ENCODE measurements around the gene KCNF1.

KCNF1 gene, protein sequence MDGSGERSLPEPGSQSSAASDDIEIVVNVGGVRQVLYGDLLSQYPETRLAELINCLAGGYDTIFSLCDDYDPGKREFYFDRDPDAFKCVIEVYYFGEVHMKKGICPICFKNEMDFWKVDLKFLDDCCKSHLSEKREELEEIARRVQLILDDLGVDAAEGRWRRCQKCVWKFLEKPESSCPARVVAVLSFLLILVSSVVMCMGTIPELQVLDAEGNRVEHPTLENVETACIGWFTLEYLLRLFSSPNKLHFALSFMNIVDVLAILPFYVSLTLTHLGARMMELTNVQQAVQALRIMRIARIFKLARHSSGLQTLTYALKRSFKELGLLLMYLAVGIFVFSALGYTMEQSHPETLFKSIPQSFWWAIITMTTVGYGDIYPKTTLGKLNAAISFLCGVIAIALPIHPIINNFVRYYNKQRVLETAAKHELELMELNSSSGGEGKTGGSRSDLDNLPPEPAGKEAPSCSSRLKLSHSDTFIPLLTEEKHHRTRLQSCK

DNA sequence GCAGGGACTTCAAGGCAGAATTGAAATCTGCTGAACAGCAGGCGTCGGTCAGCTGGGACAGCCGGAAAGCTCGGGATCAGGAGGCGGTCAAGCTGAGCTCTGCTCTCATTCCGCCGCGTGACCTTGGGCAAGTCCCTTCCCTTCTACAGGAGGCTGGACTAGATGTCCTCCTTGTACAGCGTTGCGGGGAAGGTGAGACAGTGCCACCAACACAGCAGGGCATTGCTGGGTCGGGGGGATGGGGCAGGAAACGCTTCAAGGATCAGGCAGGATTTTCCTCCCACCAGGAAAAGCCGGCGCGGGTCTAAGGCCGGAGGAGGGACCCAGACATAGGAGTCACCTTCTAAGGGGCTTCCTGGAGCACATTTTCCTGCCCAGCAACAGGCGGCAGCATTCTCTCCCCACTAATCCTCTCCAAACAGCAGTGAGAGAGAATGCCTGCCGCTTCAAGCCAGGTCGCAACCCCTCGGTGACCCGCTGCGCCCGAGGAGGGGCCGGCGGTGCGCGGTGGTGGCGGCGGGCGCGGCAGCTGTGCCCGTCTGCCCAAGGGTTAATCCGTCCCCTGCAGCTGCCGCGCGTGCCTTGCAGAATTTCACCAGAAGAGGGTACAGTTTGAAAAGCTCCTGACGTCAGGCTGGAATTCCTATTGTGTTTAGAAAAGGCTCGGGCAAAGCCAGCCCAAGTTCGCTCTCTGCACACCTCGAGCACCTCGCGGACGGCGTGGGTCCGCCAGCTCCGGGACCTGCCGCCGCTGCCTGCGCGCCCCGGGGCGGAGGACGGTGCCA, at the start of gene KCNF1:
TSS of gene KCNF1 (plus strand) at position 644 of the 785 bp plus-strand sequence. CDS start 493 bp downstream, outside the sequence.
- peak; percentile 28 for DNase-seq

DNA sequence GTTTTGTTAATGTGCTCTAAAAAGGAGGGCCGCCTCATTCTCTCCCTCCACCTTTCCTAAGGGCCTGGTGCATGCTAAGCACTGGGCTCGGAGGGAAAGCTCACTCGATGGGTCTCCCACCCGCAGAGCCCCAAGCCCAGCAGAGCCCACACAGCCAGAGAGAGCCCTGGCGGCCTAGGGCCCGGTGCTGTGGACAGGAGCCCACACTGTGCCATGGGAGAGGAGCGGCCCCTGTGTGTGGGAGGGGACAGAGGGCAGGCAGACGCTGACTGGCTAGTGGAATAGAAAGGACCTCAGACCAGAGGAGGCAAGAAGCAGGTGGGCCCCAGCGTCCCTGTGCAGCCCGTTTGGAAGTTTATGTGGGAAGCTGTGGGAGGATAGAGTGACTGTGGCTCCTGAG, 49.4 kb upstream of the KCNF1 start:
- no peak for DNase-seq

DNA sequence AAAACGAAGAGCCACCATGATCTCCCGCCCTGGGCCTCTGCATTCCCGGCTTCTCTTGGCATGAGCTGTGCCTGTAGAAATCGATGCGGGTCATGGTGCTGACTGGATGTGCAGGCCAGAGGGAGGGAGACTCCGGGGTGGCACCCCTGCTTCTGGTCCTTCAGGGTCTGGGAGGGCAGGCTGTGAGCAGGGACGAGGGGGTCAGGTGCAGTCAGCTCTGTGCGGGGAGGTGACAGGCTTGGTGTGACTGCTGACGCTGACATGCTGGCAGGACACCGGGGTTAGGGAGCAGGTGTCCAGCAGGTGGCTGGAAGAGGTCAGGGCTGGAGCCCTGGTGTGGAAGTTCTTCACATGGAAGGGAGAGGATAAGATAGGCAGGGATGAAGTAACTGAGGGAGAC, 48.7 kb upstream of the KCNF1 start:
- no peak for DNase-seq

DNA sequence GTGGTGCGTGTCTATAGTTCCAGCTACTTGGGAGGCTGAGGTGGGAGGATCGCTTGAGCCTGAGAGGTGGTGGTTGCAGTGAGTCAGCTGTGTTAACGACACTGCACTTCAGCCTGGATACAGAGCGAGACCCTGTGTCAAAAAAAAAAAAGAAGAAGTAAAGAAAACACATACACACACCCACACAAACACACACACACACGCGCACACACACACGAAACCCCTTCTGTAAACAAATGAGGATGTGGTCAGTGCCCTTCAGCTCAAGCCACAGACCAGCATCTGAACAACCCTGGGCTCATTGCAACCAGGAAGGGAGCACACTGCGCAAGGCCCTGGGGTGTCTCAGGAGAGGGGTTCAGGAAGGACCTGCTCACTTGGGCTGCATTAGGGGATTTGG, 47.9 kb upstream of the KCNF1 start:
- no peak for DNase-seq

DNA sequence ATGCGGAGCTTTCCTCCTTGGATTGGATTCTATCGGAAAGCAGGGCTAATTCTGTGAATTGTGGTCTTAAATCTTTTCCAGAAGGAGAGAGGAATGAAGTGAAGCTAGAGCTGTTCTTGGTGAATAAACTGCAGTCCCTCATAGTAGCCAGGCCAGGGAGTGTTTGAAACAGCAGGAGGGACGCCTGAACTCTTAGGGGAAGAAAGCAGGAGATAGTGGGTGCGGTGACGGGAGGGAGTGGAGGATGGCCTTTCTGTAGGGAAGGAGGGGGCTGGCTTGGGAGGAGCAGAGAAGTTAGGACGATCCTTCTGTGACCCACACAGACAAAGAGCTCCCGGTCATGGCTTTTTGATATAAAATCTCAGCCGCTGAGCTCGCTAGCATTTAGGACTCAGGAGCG, 47.5 kb upstream of the KCNF1 start:
- DNase-seq, result no peak

DNA sequence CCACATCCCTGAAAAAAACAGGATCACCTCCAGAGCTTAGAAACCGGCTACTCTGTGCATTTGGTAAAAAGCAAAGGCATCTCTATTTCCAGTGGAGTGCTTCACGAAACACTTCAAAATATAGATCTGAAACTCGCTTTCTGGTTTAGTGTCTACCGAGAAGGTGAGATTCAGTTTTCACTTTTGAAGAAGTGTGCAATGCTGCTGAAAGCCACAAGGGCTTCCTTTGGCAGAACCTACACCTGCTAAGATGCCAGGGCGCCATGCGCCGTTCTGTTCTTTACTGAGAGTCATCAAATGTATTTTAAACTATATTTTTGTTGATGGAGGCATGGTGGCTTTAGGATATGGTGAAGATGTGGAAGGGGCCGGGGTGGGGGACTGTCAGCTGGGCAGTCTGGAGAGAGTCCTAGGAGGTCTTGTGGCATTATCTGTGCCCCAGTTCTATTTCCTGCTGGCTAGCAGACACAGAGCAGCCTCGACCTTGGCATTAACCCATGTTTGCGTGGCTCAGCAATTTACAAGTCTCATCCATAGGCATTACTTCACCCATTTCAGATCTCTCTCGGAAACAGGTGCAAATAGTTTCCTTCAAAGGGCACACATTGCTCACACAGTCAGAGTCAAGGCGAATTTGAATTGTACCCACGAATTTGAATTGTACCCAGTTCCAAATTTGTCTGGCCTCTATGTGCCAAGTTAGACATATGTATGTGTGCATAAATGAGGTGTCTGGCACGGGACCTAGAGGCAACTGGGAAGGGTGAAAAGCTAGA, 46.7 kb upstream of the KCNF1 start:
- no peak for DNase-seq

DNA sequence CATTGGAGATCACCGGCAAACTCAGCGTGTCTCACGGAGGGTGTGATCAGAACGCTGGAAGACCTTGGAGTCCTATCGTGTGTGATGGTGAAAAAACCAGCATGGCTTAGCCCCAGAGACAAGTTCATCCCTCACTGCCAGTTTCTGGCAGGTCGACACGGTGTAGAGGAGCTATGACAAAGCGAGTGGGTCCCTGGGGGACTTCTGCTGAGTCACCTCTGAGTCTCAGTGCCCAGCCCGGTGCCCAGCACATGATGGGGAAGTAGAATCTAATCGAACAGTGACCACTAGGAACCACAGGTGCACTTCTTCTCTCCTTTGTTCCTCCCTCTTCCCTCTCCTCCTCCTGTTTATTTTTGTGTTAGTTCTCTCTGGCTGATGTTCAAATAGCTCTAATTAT, 45.9 kb upstream of the KCNF1 start:
- no peak for DNase-seq

DNA sequence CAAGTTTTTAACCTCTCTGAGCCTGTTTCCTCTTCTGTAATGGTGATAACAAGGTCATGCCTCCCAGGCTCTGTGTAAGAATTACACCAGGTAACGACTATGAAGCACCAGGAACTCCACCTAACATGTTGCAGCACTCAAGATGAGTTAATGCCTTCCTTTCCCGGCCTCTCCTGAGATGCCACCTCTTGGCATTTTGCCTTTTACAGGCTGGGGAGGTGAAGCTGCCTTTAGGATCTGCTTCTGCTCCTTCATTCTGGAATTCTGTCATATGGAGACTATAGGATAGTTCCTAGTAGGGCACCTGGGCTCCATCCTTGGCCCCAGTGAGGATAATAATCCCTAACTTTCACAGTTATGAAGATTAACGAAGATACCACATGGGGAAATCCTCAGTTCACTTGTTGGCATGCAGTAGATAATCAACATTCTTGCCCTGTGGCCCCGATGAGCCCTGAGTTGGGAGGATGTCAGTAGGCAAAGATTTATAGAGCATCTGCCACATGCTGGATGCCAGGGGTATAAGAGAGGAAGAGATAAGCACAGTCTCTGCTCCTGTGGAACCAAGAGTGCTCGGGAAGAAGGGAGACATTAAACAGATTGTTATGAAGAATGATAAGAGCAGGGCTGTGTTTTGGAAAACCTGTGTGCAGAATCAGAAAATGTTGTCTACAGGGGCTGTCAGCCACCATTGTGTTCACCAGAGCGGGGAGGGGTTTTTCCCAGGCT, 43.9 kb upstream of the KCNF1 start:
- DNase-seq, result no peak

DNA sequence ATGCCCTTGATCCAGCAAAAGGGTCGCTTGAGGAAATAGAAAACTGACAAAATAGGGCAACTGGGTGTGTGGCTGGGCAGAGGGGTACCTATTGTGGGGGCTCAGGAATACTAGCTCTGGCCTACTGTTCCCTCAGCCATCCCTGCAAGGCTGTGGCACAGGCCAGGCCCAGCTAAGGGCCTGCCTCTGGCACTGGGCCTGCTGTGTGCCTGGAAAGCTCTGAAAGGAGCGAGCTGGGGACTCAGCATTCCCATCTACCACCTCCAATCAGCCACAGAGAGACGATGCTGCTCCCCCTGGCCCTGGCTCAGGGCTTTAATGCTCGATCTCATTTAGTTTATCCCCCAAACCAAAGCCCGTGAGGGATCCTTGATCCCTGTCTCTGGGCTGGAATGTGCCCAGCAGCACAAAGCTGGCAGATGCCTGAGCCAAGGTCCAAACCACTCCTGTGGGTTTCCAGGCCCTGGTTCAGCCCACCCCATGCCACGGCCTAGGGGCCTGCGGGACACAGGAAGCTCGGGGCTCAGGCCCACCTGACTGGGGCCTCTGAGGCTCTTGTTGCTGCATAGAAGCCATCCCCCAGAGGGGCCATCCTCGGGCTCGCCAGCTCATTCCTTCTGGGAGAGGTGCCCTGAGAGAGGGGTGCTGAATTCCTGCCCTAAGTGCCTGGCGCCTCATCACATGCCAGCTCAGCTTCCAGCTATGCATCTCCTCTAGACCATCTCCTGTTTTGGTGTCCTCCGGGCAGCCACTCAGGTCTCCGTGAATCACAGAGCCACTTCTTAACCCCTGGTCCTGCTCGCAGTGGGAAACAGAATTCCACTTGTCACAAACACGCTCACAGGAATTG, 43.0 kb upstream of the KCNF1 start:
- no peak for DNase-seq

DNA sequence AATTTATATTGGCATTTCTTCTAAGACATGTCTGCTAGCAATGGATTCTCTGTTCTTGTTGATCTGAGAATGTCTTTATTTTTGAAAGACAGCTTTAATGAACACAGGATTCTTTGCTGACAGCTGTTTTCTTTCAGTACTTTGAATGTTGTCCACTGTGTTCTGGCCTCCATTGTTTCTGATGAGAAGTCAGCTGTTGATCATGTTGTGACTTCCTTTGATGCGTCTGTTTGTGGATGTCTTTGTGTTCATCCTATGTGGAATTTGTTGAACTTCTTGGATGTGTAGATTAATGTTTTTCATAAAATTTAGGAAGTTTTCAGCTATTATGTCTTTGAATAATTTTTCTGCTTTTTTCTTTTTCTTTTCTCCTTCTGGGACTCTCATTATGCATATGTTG, 39.8 kb upstream of the KCNF1 start:
- DNase-seq, result no peak

DNA sequence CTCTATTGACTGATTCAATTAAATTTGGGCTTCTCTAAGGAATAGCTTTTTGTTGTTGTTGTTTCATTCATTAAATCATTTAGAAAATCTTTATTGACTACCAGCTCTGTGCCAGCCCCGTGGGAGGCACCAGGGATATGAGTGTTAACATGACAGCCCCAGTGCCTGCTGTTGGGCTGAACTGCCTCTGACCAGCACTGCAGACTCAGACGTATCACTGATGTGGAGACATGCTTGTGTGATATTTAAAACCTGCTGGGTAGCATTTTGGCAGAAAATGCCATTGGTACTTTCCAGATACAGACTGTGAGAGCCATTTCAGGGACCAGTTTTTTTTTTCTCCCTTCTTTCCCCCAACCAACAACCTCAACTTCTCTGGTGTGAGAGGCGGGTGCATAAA, 38.6 kb upstream of the KCNF1 start:
- DNase-seq, result no peak

DNA sequence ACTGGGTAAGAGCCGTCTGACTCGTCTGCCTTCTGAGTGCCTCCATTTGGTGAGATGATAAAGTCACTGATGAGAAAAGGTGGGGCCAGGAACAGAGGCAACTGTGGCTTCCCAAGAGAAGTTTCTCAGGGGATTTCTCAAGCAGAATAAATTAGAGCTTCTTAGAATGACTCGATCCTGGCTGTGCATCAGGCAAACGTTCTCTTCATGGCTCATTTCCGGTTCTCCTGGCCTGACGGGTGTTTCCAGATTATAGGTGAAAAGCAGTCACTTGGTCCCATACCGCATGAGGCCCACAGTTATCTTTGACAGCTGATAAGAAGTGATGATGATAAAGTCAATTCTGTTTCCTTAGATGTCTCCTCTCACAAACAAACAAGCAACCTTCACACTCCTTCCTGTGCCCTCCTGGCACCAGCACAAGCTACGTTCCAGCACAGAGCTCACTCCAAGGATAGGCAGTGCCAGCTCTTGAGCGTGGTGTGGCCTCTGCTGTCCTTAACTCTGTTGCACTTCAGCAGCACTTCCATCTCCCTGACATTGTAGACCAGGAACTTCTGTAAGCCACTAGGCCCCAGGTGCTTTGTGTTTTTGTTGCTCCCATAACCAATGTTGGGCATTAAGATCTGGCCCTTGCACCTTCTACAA, 37.8 kb upstream of the KCNF1 start:
- DNase-seq, result no peak

DNA sequence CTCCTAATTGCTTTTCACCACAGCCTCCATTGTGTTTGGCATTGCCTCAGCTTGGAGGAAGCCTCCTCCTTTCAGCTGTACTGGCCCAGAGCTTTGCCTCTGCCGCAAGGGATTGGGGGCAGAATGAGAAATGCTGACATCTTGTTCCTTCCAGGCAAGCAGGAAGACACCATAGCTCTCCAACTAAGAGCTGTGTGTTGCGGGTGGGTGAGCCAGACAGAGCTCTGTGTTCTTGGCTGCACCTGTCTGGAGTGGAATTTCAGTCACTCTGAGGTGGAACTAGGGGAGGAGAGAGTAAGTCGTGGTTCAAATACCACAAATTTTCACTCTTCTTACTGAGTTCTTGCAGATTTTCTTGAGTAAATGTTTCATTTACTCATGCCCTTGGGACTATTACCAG, 36.6 kb upstream of the KCNF1 start:
- no peak for DNase-seq

DNA sequence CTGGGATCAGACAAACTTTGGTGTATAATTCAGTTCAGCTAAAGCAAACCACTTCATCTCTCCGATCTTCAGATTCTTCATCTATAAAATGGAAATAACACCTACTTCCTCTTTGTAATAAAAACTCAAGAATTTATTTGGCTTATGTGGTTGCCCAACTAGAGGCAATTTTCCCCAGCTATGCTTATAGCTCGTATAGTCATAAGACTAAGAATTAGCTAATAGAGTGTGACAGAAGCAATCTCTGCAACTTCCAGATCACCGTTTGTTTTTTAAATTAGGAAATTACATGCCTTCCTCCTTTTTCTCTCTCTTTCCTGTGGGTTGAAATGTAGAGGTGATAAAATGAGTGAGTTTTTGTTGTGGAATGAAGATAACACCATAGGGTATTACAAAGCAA, 35.3 kb upstream of the KCNF1 start:
- DNase-seq, result no peak

DNA sequence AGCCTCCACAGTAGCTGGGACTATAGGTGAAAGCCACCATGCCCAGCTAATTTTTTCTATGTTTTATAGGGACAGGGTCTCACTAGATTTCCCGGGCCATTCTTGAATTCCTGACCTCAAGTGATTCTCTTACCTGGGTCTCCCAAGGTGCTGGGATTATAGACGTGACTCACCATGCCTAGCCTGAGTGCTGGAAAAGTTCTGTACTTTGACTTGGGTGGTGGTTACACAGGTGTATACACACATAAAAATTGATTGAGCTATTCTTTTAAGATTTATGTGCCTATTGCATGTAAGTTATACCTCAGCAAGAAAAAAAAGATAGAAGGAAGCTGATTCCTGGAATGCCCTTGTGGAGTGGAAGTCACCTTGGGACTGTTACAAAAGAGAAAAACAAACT, 34.8 kb upstream of the KCNF1 start:
- DNase-seq, result no peak

DNA sequence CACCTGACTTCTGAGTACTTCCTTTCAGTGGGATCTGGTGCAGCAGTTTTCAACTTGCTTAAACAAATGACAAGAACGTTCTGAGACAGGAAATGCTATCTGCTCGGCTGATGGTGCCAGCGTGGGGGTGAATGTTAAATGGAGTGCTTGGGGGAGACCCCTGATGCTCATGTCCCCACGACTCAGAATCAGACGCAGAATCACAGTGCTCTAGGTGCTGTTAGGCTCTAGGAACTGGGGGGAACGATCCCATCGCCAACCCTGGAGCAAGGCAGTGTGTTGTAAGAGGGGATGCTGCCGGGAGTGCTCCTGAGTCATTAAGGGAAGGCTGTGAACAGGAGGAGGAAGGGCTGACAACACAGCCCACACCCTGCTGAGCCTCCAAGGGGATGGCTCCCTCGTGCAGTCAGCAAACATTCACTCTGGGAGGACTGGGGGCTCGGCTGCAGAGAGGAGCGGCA, 34.1 kb upstream of the KCNF1 start:
- DNase-seq, result no peak

DNA sequence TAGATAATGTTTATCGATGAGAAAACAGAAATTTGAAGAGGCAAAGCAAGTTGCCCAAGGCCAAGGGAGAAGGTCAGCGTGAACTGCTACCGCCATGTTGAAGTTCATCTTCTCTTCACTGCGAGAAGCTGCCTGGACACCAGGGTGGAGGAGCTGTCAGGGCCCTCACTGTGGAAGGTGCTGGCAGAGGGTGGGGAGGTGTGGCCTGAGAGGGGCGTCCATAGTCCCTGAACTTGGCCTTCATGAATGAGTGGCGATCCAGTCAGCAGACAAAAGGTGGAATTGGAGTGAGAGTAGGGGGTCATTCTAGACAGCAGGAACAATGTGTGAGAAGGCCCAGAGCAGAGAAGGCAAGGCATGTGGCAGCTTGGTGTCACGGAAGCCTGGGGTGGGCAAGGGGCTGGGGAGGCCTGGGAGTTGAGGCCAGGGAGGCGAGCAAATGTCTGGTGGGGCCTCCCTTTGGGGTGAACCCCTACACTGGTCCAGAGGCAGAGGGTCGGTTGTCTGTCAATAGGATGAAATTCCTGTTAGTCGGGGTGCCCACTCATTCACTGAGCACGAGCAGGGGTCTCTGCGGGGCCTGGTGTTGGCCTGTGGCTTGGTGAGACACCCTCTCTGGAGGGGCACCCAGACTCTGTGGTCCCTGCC, 33.3 kb upstream of the KCNF1 start:
- no peak for DNase-seq

DNA sequence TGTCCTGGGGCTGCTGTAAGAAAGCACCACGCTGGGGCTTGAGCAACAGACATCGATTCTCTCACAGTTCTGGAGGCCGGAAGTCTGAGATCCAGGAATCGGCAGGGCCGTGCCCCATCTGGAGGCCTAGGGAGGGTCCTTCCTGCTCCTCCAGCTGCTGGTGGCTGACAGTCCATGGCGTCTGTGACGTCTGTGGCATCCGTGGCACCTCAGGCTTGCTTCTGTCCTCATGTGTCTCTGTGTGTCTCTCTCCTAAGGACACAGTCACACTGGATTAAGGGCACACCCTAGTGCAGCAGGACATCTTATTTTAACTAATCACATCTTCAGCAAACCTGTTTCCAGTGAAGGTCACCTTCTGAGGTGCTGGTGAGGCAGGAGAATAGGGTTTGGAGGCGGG, 32.6 kb upstream of the KCNF1 start:
- no peak for DNase-seq

DNA sequence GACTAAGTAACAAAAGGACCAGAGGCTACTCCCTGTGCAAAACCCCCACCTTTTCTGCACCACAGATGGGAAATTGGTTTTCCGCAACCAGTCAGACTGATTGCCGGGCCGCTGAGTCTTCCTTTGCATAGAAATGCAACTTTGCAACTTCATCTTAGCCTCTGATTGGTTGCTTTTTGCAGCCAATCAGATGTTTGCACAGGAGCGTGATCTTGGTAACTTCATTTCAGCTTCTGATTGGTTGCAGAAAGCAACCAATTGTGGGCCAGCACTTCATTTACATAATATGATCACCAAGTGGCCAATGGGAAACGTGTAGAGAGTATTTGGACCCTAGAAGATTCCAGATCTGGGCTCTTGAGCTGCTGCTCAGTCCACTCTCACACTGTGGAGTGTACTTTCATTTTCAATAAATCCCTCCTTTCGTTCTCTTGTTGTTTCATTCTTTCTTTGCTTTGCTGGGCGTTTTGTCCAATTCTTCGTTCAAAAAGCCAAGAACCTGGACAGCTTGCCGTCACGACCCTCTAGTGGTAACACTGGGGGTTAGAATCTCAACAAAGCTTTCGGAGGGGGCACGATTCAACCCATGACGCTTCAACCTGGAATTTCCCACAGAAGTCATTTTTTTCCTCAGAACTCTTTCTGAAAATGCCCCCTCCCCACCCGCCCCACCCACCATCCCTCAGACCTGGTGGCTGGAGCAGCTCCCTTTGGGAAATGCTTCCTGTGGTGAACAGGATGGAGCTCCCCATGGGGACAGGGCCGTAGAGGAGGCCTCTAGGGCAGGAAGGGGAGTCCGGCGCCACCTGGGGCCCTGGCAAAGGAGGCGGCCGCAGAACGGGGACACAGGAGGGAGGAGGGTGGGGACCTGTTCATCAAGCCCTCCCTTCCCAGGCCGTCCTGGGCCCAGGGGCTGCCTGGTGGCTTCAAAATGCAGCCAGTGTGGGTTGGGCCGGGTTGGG, 31.8 kb upstream of the KCNF1 start:
- DNase-seq, result no peak
